NOMO-1 treated with dmso at 0.1 percent for 144 hours (cell line): ENCODE results near the gene TPSAB1.

ENCODE experiments used
- DNase-seq: peaks from one replicate; lab custom pipeline; 2025; ENCODE audit not compliant: unreplicated experiment; lab: John Stamatoyannopoulos, UW

Gene TPSAB1

GRCh38 chr16:1283296-1283695 is 42.8 kb downstream of the TPSAB1 start:
- no peak for DNase-seq

GRCh38 chr16:1283996-1284616 is 43.6 kb downstream of the TPSAB1 start:
- DNase-seq = no peak

GRCh38 chr16:1285669-1286512 is 45.4 kb downstream of the TPSAB1 start:
- DNase-seq = no peak

GRCh38 chr16:1286513-1287094 is 46.1 kb downstream of the TPSAB1 start:
- no peak for DNase-seq

GRCh38 chr16:1287982-1288670 is 47.6 kb downstream of the TPSAB1 start:
- DNase-seq = no peak

- no peak for DNase-seq
Observed at GRCh38 chr16:1288813-1289476, 48.4 kb downstream of the TPSAB1 start.

- no peak for DNase-seq
Observed at GRCh38 chr16:1289477-1289866, 49.0 kb downstream of the TPSAB1 start.

- peak; percentile 21 for DNase-seq
Observed at GRCh38 chr16:1290063-1290501, 49.6 kb downstream of the TPSAB1 start.

- no peak for DNase-seq
Observed at GRCh38 chr16:1290860-1291575, 50.5 kb downstream of the TPSAB1 start.

- no peak for DNase-seq
Observed at GRCh38 chr16:1291576-1291974, 51.1 kb downstream of the TPSAB1 start.
